Lung (tissue), 12 donors: Measurements from ENCODE around the gene TTLL8. TPM values are rescaled to one million over a fixed set of nuclear protein-coding genes. Genes with fewer than 3 reads are reported as not detected.

Experiments
- ATAC-seq: fragments of 200-7000 bp; cut with Tn5 transposase; one replicate; pipeline ENCODE4 v1.9.1; 2020; ENCODE audit warnings: moderate number of reproducible peaks; ENCODE audit not compliant: insufficient read depth, low FRiP score
- DNase-seq, 3 donors: peaks; one replicate each; pipeline ENCODE4 v3.0.0-alpha.2; 2013 to 2017
- H3K27ac ChIP-seq, 2 donors: one replicate each; pipeline ENCODE4 v1.5.1; 2013; ENCODE audit warnings: mild to moderate bottlenecking in 2 of 2, moderate library complexity in 2 of 2, control low read depth in 1 of 2, inconsistent platforms in 1 of 2, low read depth in 1 of 2, low read length in 1 of 2
- H3K27me3 ChIP-seq, 3 donors: one replicate each; pipeline ENCODE4 v1.5.1; 2013; ENCODE audit warnings: low read length in 2 of 3; ENCODE audit not compliant: control insufficient read depth in 3 of 3, insufficient read depth in 3 of 3
- H3K36me3 ChIP-seq, 4 donors: one replicate each; pipeline ENCODE4 v1.5.1; 2013; ENCODE audit warnings: low read length in 4 of 4, mild to moderate bottlenecking in 1 of 4, moderate library complexity in 1 of 4; ENCODE audit not compliant: control insufficient read depth in 4 of 4, insufficient read depth in 4 of 4
- H3K4me1 ChIP-seq, 5 donors: one replicate each; pipeline ENCODE4 v1.5.1; 2013; ENCODE audit warnings: low read length in 5 of 5, mild to moderate bottlenecking in 2 of 5, moderate library complexity in 1 of 5; ENCODE audit not compliant: control insufficient read depth in 5 of 5, insufficient read depth in 5 of 5
- H3K4me3 ChIP-seq: one replicate; pipeline ENCODE4 v1.5.1; 2013; ENCODE audit warnings: mild to moderate bottlenecking, control low read depth, moderate library complexity
- H3K9ac ChIP-seq, 2 donors: one replicate each; pipeline ENCODE4 v1.5.1; 2013; ENCODE audit warnings: low read length in 2 of 2, control low read depth in 1 of 2; ENCODE audit not compliant: insufficient read depth in 1 of 2
- H3K9me3 ChIP-seq, 4 donors: one replicate each; pipeline ENCODE4 v1.5.1; 2013; ENCODE audit warnings: low read length in 3 of 4, mild to moderate bottlenecking in 1 of 4, moderate library complexity in 1 of 4; ENCODE audit not compliant: control insufficient read depth in 4 of 4, insufficient read depth in 3 of 4
- WGBS, 2 donors: extraction: QIAGEN DNeasy Blood & Tissue Kit; methylation state at CpG; one replicate each; pipeline ENCODE4 v1.1.7; 2013; 5-methylcytosine and 5-hydroxymethylcytosine counted together
- polyA plus RNA-seq, 2 donors: library from polyadenylated mRNA; stranded (reverse); fragments of 200-250 nt; gene quantifications; one replicate each; pipeline ENCODE4 v1.2.1, GENCODE V29; 2013
- total RNA-seq, 2 donors: library from RNA; depleted of rRNA in 1 of 2; stranded (reverse); fragments of >200 nt in 1 of 2; gene quantifications; one replicate each; pipeline ENCODE4 v1.2.1, GENCODE V29; 2014 to 2021
- TF ChIP-seq, protein P1 (sequence below): IDR thresholded peaks from 2 replicates; pipeline ENCODE4 v1.5.1; 2012; ENCODE audit warnings: mild to moderate bottlenecking; ENCODE audit errors: control extremely low read depth, extremely low read depth
- donor health status: control.
- donor health status: control.
- donor health status: Bipolar disorder and iron deficiency.
- donor health status: healthy.
- donor health status: DM: yes; HTN: yes; CAD: no.

TTLL8 gene
- total and polyA plus RNA-seq, 4 donors = not detected

DNA sequence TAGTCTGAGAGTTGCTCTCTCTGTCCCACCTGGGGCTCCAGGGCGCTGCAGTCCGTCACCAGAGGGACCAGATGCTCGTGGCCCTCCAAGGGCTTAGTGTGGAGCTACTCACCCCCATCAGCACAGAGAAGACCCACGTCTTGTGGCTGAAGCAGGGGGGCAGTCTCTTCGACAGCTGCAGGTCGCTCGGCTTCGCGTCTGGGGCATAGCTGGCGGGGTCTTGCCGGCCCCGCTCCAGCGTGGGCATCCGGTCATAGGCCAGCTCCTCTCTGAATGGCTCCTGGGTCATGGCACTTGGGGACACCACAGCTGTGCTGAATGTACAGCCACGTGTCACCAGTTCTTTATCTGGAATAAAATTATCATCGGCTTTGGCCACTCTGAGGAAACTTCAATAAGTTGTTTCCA, 26.5 kb upstream of the TTLL8 start:
- no peaks in the 10 kb centered on the region for H3K27me3 ChIP-seq
- no peak overlapping the region for H3K4me3 ChIP-seq
- H3K4me1 ChIP-seq = peaks cover 0 to 12% (median 5%) of the 10 kb centered on the region in 5 donors
- TF ChIP-seq, protein P1, sequence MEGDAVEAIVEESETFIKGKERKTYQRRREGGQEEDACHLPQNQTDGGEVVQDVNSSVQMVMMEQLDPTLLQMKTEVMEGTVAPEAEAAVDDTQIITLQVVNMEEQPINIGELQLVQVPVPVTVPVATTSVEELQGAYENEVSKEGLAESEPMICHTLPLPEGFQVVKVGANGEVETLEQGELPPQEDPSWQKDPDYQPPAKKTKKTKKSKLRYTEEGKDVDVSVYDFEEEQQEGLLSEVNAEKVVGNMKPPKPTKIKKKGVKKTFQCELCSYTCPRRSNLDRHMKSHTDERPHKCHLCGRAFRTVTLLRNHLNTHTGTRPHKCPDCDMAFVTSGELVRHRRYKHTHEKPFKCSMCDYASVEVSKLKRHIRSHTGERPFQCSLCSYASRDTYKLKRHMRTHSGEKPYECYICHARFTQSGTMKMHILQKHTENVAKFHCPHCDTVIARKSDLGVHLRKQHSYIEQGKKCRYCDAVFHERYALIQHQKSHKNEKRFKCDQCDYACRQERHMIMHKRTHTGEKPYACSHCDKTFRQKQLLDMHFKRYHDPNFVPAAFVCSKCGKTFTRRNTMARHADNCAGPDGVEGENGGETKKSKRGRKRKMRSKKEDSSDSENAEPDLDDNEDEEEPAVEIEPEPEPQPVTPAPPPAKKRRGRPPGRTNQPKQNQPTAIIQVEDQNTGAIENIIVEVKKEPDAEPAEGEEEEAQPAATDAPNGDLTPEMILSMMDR = no peak
- DNase-seq = no peak
- 25 to 49% methylated on average over 16 of the region's 16 CpGs for WGBS, 2 donors
- H3K36me3 ChIP-seq = no peaks in the 10 kb centered on the region
- no peak overlapping the region for H3K27ac ChIP-seq
- ATAC-seq = no peak
- H3K9me3 ChIP-seq = peaks cover 0 to 2% (median 0%) of the 10 kb centered on the region in 4 donors
- no peak overlapping the region for H3K9ac ChIP-seq

DNA sequence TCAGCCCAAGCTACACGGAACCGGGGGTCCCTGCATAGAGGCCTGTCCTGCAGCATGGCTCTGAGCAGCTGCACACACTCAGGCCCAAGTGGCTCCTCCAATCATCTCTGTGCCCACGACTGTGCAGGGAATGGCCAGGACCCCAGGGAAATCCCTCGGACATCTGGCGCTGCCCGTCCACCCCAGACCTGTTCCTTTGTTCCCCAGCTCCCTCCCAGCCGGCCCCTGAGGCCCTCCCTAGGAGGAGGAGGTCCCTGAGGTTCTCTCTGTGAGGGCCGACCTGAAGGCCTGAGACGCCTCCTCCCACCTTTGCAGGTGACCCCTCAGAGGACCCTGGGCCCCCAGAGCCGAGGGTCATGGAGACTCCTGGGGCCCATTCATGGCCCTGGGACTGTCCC, 26.0 kb upstream of the TTLL8 start:
- DNase-seq (no peak), ATAC-seq (no peak)
- Histone ChIP-seq H3K4me3 (no peak overlapping the region), H3K9ac (no peak overlapping the region), H3K9me3 (peaks cover 0 to 2% (median 0%) of the 10 kb centered on the region in 4 donors), H3K27me3 (no peaks in the 10 kb centered on the region), H3K27ac (no peak overlapping the region), H3K36me3 (no peaks in the 10 kb centered on the region), H3K4me1 (peaks cover 0 to 16% (median 5%) of the 10 kb centered on the region in 5 donors)
- TF ChIP-seq, protein P1 = no peak
- 53 to 60% methylated on average over 10 of the region's 10 CpGs for WGBS, 2 donors

DNA sequence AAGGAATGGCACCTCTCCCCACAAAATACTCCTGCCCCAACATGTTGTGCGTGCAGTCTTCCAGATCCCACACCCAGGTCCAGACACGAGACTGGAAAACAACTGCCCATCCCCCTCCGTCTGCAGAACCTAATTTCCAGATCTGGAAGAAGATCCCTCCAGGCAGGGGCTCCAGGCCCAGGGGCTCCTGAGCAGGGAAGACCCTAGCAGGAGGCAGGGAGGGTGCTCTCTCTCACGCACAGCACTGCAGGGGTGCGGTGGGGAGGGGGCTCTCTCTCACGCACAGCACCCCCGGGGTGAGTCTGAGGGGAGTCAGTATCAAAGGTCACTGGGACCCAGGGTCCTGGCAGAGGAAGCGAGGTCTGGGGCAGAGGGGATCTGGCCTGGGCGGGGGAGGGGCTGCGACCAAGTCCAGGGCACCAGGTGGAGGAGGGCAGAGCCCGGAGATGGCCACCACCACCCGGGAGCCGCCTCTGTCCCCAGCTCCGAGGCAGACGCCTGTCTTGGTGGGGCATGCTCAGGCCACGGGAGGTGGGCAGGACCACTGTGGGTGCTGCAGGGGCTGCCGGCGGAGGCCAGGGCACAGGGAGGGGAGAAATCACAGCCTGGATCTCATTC, 25.5 kb upstream of the TTLL8 start:
- ATAC-seq (no peak), DNase-seq (no peak)
- 75 to 76% methylated on average over 17 to 18 of the region's 18 CpGs for WGBS, 2 donors
- Histone ChIP-seq H3K36me3 (no peaks in the 10 kb centered on the region), H3K27ac (no peak overlapping the region), H3K4me3 (no peak overlapping the region), H3K27me3 (no peaks in the 10 kb centered on the region), H3K9ac (no peak overlapping the region), H3K4me1 (peaks cover 0 to 20% (median 5%) of the 10 kb centered on the region in 5 donors), H3K9me3 (peaks cover 0 to 2% (median 0%) of the 10 kb centered on the region in 4 donors)
- TF ChIP-seq, protein P1 = no peak
